GM18858 (cell line): ENCODE measurements around the gene FASTK.
"Not testable (repeated sequence)": the region's sequence is repeated elsewhere in the genome, so short reads cannot be mapped to it uniquely, and the experiment has no call there.

Experiments used
- ATAC-seq: cut with Tn5 transposase; IDR thresholded peaks from one replicate; pipeline ENCODE4 v1.9.1; 2021; ENCODE audit not compliant: unreplicated experiment

FASTK gene

DNA sequence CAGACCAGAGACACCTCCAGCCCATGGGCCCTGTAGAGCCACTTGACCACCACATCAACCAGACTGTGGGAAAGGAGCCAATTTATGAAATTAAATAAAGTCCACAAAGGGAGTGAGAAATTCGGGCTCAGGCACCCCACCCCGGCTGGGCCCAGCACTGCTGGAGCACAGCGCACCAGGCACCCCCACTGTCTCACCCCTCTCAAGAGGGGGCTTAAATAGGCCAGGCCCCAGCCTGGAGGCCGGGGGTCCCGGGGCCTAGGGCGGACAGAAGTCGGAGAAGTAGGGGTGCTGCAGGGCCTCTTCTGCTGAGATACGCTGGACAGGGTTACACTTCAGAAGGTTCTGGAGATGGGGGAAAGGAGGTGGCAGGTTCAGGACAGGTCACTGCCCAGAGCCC, 26.9 kb downstream of the FASTK start:
- ATAC-seq, result no peak

- ATAC-seq, result no peak
Observed at GRCh38 chr7:151053096-151053495, 27.5 kb downstream of the FASTK start.

- no peak for ATAC-seq
Observed at GRCh38 chr7:151051108-151051507, 29.5 kb downstream of the FASTK start.

DNA sequence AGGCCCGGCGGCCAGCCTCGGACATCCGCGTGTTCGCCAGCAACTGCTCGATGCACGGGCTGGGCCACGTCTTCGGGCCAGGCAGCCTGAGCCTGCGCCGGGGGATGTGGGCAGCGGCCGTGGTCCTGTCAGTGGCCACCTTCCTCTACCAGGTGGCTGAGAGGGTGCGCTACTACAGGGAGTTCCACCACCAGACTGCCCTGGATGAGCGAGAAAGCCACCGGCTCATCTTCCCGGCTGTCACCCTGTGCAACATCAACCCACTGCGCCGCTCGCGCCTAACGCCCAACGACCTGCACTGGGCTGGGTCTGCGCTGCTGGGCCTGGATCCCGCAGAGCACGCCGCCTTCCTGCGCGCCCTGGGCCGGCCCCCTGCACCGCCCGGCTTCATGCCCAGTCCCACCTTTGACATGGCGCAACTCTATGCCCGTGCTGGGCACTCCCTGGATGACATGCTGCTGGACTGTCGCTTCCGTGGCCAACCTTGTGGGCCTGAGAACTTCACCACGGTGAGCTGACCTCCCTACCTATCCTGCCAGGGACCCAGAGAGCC, 31.6 kb downstream of the FASTK start:
- no peak for ATAC-seq

GRCh38 chr7:151047976-151048815, 32.4 kb downstream of the FASTK start, which contains the start of gene ASIC3:
Gene ASIC3 (plus strand): TSS chr7:151048531. CDS start chr7:151048886, 355 bp downstream.
- no peak for ATAC-seq

DNA sequence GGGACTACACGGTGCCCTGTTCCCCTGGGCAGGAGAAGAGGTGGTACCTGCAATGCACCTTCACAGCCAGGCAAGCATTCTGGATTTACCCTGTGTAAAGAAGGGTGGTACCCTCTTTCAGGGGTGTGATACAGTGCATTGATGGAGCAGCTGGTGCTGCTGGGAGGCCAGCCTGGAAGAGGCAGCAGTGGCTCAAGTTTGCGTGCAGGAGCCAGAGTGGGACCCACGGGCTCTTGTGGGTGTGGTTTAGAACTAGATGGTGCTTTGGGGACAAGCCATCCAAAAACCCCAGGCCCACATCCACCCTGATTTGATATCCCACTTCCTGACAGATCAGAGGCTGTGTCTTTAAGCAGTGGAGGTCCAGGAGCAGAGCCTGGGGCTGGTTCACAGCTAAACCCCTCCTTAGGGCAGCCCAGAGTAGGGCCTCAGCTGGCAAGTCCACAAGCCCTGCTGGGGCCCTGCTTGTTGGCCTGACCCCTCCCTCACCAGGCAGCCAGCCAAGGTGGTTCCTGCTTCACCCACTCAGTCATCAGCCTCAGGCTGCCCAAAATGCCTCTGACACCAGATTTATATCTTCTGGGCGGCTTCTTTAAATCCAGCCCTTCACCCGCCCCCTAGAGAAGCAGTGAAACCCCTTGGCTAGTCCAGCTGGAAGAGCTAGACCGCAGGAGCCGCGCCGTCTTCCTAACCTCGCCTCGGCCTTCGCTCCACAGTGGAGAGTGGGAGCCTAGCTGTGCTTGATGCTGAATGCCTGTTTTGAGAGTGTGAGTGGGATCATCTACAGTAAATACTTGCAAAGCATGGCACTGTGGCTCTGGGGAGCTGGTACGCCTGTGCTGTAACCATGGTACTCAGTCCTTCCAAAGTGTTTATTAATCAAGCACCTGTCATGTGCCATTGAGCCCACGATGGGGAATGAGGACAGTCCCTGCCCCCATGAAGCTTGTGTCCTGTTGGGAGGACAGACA, 33.7 kb downstream of the FASTK start:
- ATAC-seq, result no peak

- no peak for ATAC-seq
Observed at GRCh38 chr7:151045967-151046366, 34.6 kb downstream of the FASTK start.

- ATAC-seq, result no peak
Observed at GRCh38 chr7:151045262-151045661, 35.3 kb downstream of the FASTK start.

- no peak for ATAC-seq
Observed at GRCh38 chr7:151043959-151044358, 36.6 kb downstream of the FASTK start.

DNA sequence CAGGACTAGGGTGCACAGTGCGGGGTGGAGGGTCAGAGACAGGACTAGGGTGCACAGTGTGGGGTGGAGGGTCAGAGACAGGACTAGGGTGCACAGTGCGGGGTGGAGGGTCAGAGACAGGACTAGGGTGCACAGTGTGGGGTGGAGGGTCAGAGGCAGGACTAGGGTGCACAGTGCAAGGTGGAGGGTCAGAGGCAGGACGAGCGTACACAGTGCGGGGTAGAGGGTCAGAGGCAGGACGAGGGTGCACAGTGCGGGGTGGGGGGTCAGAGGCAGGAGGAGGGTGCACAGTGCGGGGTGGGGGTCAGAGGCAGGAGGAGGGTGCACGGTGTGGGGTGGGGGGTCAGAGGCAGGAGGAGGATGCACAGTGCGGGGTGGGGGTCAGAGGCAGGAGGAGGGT, 37.2 kb downstream of the FASTK start:
- ATAC-seq, result not testable (repeated sequence)

DNA sequence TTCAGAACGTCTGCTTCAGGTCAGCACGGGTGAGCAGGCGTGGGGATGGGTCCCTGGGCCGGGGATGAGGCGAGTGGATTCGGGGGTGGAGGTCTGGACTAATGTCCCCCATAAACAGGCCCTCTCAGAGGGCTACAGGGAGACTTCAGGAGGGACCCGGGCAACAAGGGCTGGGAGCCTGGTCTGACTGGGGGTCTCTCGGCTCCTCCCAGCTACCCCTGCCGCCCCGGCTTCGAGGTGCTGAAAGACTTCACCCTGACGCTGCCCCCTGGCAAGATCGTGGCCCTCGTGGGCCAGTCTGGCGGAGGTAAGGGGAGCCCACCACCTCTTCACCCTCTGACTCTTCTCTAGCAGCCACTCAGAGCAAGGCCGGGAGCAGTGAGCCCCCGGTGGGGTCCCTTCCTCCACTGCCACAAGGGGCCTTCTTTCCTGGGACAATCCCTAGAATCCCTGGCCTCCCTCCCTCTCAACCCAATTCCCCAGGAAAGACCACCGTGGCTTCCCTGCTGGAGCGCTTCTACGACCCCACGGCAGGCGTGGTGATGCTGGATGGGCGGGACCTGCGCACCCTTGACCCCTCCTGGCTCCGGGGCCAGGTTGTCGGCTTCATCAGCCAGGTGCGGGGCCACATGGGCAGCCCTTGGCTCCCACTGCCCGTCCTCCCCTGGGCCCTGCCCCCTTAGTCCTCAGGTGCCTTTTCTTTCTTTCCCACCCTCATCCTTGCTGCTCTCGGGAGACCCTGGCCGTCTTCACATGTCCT, 39.8 kb downstream of the FASTK start:
- ATAC-seq, result no peak

- ATAC-seq, result no peak
Observed at GRCh38 chr7:151039850-151040548, 40.6 kb downstream of the FASTK start.

DNA sequence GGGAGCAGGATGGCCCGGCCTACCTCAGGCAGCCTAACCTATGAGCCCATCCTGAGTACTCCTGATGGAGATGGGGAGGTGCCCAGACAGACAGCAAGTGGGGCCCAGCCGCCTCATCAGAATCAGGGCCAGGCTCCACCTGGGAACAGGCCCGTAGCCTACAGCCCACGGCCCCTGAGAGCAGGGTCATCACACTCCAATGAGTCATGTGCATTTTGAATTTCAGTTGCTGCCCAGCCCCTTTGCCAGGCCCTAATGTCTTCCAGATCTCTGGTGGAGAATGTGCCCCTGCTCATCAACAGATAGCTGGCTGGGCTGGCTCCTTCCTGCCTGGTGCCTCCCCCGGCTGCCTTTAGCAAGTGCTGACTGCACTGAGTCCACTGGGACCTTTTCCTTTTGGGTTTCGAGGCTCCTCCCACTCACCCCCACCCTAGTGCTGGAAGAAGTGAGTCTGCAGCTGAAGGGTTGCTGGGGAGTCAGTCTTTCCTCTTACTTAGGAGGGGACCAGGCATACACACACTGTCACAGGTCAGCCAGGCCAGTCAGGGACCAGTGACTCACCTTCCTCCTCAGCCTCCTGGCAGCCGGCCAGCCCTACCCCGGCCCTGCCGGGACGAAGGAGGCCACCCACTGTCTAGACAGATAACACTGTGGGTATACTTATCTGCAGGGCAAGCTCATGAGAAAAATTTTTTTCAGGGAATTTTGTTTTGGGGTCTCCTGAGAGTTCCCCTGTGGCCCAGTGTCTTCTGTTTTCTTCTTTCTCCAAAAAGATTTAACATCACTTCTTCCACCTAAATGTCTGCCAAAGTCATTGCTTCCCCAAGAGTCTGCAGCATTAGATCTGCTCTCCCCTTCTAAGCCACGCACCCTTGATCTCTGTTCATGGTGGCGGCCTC, 41.4 kb downstream of the FASTK start:
- ATAC-seq, result no peak

DNA sequence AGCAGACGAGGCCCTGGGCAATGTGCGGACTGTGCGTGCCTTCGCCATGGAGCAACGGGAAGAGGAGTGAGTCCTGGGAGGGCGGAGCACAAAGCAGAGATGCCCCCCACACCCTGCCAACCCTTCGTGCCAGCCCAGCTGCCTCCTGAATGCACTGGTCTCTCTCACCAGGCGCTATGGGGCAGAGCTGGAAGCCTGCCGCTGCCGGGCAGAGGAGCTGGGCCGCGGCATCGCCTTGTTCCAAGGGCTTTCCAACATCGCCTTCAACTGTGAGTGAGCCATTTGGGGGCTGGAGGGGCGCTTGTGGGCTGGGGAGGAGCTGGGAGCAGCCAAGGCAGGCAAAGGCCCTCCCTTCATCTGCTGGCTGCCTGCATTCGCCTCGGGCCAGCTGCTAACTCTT, 44.7 kb downstream of the FASTK start:
- no peak for ATAC-seq

- ATAC-seq, result no peak
Observed at GRCh38 chr7:151035026-151035717, 45.4 kb downstream of the FASTK start.

DNA sequence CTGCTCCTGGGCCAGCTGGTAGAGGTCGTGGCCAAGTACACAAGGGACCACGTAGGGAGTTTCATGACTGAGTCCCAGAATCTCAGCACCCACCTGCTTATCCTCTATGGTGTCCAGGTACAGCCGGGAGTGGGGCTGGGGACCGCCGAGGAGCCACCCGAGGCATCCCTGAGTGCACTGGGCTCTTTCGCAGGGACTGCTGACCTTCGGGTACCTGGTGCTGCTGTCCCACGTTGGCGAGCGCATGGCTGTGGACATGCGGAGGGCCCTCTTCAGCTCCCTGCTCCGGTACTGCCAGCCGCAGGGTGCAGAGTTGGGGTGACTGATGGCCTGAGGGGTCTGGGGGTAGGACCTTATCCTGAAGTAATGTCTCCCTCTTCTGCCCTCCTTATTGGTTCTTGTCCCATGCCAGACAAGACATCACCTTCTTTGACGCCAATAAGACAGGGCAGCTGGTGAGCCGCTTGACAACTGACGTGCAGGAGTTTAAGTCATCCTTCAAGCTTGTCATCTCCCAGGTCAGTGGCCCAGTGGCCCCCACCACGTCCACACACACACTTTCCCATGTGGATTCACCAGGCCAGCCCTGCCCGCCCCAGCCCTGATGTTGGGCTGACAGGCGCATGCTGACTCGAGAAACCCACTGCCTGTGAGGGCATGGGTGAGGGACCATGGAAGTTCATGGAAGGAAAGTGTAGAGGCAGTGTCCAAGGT, 46.1 kb downstream of the FASTK start:
- ATAC-seq, result no peak

DNA sequence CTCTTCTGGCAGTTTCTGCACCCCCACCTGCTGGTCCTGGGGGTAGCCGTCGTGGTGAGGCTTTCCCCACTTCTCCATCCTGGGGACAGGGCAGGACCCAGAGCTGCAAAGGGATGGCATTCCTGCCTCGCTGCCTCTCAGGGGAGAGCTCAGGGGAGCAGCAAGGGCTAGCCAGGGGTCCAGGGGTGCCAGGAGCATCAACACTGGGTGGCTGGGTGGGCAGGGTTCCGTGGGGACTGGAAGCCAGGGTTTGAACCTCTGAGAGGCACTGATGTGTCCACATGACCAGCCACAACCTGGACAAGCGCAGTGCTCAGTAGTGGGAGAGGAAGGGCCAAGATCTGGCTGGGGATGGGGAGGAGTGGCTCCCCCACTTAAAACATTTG, 46.8 kb downstream of the FASTK start:
- no peak for ATAC-seq
